ENCODE results near the gene SCN9A.
"Not testable (repeated sequence)": the region's sequence is repeated elsewhere in the genome, so short reads cannot be mapped to it uniquely, and the experiment has no call there.

The SCN9A gene

DNA sequence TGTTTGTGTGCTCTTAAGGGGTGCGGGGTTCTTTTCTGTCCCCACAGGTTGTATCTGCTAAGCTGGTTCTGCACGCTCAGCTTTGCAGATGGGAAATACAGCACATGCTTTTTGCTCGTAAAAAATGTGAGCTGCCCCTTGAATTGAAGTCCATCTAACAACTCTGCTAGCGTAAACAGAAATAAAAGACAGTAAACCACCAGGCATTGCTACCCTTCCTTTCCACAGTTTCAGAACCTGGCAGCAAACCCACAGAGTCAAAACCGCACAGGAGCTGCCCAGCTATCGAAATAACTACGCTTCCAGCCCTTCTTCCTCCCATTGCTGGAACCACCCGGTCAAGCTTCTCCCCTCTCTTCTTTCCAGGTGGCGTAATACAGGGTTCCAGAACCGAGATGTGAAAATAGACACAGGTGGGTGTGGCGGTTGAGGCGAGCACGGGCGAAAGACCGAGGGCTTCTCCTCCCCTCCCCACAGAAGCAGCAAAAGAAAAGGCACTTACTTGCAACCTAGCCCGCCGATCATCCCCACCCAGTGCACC is 479 bp downstream of the SCN9A start:
- no peak for DNase-seq (ENCODE audit: low spot score)

GRCh38 chr2:166373951-166374350 is 1.8 kb downstream of the SCN9A start:
- no peak for DNase-seq (ENCODE audit: low spot score)

- DNase-seq (ENCODE audit: low spot score) = no peak
Measured at GRCh38 chr2:166373539-166373938, 2.2 kb downstream of the SCN9A start.

DNA sequence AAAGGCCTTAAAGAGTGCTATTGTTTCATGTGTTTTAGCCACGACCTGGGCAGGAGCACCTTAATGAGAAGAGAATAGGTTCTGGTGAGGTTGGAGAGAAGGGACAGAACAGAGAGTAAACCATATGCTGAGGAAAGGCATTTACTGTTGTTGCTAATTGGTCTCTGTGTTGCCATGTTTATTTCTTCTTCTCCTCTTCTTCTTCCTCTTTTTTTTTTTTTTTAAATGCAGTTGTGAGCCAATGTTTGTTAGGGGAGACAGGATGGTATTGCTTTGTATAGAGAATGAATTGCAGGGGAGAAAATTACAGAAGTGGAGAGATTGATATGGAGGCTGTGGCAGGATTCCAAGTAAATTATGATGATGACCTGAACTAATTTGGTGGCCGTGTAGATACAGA is 2.6 kb downstream of the SCN9A start:
- DNase-seq (ENCODE audit: low spot score) = no peak

DNA sequence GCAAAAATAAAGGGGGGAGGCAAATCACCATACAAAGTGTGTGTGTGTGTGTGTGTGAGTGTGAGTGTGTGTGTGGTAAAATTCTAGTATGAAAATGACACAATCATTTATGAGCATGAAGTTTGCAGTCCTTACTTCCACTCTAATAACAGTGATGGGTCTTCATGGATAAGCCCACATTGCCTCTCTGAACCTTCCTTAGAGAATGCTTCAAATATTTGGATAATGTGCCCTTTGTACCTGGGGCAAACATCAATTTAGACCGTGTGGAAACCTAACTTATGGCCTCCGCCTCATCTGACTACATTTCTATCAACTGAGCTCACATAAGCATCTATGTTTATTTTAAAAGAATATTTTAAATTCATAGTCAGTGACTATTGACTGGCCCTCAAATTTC is 3.7 kb downstream of the SCN9A start:
- DNase-seq (ENCODE audit: low spot score) = no peak

GRCh38 chr2:166365803-166366420 is 9.8 kb downstream of the SCN9A start:
- no peak for DNase-seq (ENCODE audit: low spot score)

DNA sequence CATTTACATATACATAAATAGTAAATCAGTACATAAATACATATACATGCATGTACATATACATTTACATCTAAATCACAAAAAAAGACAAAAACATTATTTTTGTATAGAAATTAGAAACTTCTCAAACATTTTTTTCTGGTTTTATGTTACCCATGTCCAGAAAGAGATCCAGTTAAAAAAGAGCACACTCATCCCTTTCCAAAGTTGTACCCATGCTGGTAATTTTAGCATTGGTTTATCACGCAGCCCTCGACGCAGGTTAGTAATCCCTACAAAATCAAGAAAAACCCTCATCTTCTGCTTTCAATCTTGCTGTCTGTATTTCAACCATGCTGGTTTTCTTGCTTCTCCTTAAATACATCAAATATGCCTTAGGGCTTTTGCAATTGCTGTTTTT is 10.5 kb downstream of the SCN9A start:
- no peak for DNase-seq (ENCODE audit: low spot score)

- DNase-seq (ENCODE audit: low spot score) = no peak
Measured at GRCh38 chr2:166364476-166365161, 11.1 kb downstream of the SCN9A start.

GRCh38 chr2:166361351-166362153 is 14.2 kb downstream of the SCN9A start:
- no peak for DNase-seq (ENCODE audit: low spot score)

DNA sequence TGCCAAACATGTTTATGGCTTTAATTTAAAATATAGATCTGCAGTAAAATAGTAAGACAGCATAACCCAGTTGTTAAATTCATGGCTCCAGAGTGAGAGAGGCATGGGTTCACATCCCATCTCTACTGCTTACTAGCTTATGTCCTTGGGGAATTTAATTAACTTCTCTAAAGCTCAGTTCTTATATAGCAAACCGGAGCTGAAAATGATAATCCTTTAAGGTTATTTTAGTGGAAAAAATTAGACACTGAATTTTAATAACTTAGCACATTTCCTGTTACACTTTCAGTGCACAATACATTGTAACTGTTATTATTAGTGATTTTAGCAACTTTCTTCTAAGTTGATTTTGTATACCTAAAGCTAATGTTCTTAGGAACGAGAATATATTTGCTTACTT is 14.8 kb downstream of the SCN9A start:
- no peak for DNase-seq (ENCODE audit: low spot score)

DNA sequence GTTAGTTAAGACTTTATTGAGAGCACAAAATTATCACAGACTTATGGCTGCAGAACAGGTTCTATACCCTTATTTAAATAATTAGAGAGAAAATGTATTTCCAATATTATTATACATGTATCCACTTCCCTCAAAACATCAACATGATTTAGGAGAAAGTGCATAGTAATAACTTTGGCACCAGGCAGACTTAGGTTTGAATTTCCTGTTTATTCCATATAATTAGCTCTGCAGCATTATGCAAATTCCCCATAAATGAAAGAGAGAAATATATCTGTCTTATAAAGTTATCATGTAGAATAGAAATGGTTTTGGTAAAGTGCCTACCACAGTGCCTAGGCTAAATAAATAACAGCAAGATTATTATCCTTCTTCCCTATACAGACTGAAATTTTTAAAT is 15.3 kb downstream of the SCN9A start:
- DNase-seq (ENCODE audit: low spot score) = no peak

DNA sequence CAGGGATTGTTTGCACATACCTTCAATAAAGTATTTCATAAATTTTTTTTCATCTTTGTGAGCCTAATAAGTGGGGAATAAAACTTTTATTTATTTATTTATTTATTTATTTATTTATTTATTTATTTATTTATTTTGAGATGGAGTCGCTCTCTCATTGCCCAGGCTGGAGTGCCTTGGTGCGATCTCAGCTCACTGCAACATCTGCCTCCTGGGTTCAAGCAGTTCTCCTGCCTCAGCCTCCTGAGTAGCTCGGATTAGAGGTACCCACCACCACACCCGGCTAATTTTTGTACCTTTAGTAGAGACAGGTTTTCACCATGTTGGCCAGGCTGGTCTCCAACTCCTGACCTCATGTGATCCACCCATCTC is 17.8 kb downstream of the SCN9A start:
- DNase-seq (ENCODE audit: low spot score) = not testable (repeated sequence)

GRCh38 chr2:166357068-166357949 is 18.4 kb downstream of the SCN9A start:
- no peak for DNase-seq (ENCODE audit: low spot score)

- DNase-seq (ENCODE audit: low spot score) = no peak
Measured at GRCh38 chr2:166351319-166351718, 24.4 kb downstream of the SCN9A start.

DNA sequence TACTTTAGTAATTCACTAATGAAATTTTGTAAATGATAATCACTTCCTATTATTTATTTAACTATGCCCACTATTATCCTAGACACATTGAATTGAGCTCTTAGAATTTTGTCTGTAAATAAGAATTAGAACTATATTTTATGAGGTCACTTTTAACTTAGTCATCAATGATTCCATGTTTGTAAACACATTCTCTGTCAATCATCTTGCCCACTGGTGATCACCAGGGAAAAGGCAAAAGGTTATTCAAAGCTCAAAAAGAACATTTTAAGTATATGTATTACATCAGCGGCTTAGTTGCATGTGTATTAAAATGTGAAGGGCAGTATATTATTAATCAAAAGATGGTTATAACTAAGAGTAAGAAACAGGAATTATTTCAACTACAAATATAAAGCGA is 25.2 kb downstream of the SCN9A start:
- no peak for DNase-seq (ENCODE audit: low spot score)

DNA sequence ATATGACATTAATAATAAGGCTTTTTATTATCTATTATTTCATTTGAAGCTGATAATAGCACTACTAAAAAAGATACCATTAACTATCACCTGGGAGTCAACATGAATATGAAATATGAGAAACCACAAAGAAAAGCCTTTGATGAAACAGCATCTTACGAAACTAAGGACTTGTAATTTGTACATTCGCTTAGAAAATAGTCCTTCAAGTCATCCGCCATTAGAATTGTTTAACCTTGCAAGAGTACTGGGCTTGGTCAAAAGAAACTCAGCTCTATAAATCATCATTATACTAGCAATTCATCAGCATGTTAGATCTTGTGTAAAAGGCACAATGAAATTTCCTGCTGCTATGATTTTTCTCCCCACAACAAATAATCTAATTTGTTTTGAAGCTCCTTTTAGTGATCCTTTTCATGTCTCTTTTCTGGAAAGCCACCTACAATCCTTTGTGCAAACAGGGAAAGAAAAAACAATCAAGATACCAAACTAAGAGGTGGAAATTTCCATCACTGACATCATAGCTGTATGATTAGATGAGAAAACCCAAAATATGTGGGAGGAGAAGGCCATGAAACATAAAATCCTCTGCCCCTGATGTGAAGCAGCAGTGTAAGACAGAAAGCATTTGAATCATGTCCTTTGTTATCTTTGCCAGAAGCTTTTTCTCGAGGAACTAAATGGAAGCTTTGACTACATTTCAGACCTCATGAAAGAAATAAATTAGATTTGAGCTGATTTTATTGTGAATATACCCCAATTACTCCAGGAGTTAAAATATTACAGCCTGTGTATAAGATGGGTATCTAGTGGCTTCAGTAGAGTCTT is 31.2 kb downstream of the SCN9A start:
- no peak for DNase-seq (ENCODE audit: low spot score)

DNA sequence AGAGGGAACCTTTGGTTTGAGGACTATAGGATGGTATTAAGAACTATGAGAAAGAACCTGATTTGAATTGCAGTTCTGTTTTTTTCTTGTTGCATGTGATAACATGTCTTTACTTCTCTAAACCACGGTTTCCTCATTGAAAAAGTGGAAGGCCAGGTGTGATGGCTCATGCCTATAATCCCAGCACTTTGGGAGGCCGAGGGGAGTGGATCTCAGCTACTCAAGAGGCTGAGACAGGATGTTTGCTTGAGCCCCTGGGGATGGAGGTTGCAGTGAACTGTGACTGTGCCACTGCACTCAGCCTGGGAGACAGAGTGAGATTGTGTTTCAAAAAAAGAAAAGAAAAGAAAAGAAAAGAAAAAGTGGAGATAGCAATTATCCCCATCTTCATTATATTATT is 32.3 kb downstream of the SCN9A start:
- no peak for DNase-seq (ENCODE audit: low spot score)

- DNase-seq (ENCODE audit: low spot score) = no peak
Measured at GRCh38 chr2:166341426-166341825, 34.3 kb downstream of the SCN9A start.

DNA sequence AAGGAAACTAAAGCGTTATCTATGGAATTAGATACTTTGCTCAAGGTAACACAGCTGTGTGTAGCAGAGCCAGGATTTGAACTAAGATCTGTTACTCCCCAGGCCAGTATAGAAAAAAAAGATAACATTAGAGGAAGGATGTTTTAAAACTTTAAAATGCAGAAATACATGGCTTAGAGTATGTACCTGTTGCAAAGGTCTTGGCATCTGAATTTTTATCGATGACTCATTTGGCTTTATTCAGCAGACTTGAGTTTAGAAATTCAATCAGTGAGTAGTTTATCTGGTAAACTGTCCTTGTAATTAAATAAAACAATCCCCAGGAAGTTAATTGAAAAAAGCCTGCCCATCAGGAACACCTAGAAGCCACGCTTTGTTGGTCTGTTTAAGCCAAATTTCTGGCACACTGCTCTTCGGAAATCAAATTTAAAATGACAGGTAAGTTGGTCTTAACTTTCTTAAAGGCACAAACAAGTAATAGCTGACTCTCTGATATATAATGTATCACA is 36.9 kb downstream of the SCN9A start:
- no peak for DNase-seq (ENCODE audit: low spot score)

DNA sequence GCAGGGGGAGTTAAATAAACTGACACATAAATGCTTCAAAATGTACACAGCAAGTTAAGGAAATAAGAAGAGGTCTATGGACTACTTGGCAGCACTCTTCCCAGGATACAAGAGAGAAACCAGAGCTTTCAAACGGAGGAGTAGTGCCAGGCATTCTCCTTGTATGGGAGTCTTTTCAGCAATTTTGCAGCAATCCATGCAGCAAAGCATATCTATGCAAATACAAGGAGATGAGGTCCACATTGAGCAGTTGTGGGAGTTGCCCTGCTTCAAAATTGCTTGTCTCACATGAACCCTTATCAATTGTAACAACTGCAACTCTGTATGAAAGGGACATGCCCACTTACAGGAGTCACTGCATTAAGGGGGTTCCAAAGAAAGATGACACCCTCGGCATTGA is 37.8 kb downstream of the SCN9A start:
- DNase-seq (ENCODE audit: low spot score) = no peak

DNA sequence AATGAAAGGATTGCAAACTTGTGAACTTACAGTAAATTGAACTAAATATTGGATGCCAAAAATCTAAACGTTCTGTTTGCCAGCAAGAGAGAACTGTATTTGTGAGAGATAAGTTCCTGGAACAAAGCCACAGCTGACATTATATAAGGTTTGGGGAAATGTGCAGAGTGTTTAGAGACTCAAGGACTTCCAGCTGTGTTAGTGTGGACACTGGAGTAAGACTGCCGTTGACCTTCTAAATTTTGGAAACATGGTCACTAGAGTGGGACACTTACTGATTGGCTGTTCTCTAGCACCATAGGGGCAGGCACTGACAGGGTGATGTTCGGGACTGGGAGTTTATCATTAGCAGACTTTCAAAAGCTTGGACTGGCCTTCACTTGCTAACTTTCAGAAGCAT is 40.5 kb downstream of the SCN9A start:
- no peak for DNase-seq (ENCODE audit: low spot score)
